HUES6 (cell line): ENCODE data around the gene TMEM79.

Experiments
- H3K27ac ChIP-seq: 2 replicates; pipeline ENCODE4 v1.7.0; 2013; ENCODE audit warnings: low read depth, mild to moderate bottlenecking, low read length, inconsistent platforms
- H3K27me3 ChIP-seq: 2 replicates; pipeline ENCODE4 v1.6.1; 2013; ENCODE audit warnings: low read length; ENCODE audit not compliant: control insufficient read depth, insufficient read depth
- H3K36me3 ChIP-seq: 2 replicates; pipeline ENCODE4 v1.6.1; 2013; ENCODE audit warnings: low read length; ENCODE audit not compliant: control insufficient read depth, insufficient read depth
- H3K4me1 ChIP-seq: 2 replicates; pipeline ENCODE4 v1.6.1; 2013; ENCODE audit warnings: low read length; ENCODE audit not compliant: control insufficient read depth, insufficient read depth
- H3K4me3 ChIP-seq: 2 replicates; pipeline ENCODE4 v1.5.1; 2013; ENCODE audit warnings: low read depth, low read length
- H3K9ac ChIP-seq: one replicate; pipeline ENCODE4 v1.6.1; 2013; ENCODE audit warnings: mild to moderate bottlenecking, low read length
- H3K9me3 ChIP-seq: 2 replicates; pipeline ENCODE4 v1.6.1; 2013; ENCODE audit warnings: low read depth, low read length; ENCODE audit not compliant: control insufficient read depth, insufficient read depth

Gene TMEM79

DNA sequence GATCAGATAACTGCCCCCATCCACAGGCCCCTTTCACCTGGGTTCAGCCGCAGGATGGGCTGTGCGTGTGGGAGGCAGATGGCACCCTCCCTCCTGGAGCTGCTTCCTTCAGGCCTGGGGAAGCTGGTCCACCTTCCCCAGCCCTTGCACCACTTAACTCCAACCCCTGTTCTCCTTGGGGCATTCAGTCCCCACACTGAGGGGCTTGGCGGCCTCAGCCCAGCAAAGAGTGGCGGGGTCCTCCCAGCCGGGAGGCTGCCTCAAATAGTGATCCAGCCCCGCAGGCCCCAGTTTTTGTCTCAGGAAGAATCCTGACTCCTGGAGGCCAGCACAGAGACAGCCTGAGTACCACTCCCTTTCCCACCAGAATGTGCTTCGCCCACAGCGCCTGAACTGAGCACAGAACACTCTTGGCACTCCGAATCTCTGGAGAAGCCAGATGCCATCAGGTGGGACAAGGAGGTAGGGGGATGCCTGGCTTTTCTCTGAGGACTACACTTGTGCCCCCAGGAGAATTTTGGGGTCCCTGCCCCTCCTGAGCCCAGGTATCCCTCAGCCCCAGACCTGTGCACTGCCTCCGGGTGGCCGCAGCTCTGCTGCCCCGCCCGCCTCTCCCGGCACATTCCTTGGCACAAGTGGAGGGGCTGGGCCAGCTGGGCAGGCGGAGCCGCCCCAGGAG is 37.2 kb upstream of the TMEM79 start:
- H3K9ac ChIP-seq = no peak overlapping the region
- H3K27ac ChIP-seq = no peak overlapping the region
- no peak overlapping the region for H3K4me3 ChIP-seq
- H3K9me3 ChIP-seq = no peaks in the 10 kb centered on the region
- H3K27me3 ChIP-seq = no peaks in the 10 kb centered on the region
- peaks cover 39% of the 10 kb centered on the region for H3K36me3 ChIP-seq
- H3K4me1 ChIP-seq = peaks cover 19% of the 10 kb centered on the region

DNA sequence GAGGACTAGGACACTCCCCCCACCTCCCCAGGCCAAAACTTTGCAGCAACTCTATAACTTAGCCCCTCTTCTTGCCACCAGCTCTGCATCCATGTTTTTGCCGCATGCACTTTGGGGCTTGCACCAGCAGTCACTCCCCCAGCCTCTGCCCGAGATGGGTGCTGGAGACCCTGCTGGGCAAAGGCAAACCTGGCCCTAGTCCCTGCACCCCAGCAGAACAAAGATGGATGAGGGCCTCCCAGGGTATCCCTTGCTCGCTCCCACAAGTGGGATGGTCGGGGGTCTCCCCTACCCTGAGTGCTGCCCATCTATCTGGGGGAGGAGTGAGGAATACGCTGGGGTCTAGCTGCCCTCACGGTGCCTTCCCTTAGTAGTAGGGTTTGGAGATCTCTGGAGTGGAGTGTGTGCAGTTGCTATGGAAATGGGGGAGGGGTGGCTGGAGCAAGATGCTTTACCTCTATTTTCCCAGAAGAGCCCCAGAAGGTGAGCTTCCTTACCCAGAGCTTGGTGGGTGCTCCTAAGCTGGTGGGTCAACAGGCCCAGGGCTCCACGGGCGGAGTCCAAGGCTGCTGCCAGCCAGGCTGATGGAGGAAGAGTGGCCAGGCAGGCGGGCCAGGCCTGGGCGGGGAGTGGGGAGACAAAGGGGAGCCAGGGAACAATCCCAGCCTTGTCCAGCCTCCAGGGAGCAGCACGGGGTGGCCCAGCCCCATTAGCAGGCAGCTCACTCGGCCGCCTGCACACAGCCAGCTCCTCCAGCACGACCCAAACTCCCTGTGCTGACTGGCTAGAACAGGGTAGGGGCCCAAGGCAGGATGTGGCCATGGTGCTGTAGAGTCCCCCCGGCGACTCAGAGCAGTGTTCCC is 36.4 kb upstream of the TMEM79 start, which contains the start of gene PAQR6:
TSS of gene PAQR6 (minus strand) at position 597 of the 863 bp plus-strand sequence. CDS start 1,325 bp downstream, outside the sequence.
- Histone ChIP-seq H3K4me1 (peaks cover 19% of the 10 kb centered on the region), H3K4me3 (no peak within 1 kb of the TSS), H3K9me3 (no peaks in the 10 kb centered on the region), H3K36me3 (peaks cover 44% of the 10 kb centered on the region), H3K9ac (no peak within 1 kb of the TSS), H3K27me3 (no peaks in the 10 kb centered on the region), H3K27ac (no peak within 1 kb of the TSS)

DNA sequence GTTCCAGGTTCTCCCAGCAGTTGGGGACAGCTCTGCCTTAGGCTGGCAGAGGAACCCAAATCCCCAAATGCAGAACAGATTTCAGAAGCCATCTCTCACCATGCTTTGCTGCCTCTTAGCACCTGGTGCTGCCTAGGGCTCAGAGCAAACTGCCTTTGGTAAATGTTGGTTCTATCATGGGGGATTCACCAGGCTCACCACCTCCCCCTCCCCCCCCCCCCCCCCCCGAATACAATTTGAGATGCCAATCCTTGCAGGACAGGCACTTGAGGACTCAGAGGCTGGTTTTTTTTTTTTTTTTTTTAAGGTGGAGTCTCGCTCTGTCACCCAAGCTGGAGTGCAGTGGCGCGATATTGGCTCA is 35.8 kb upstream of the TMEM79 start:
- Histone ChIP-seq H3K4me1 (peaks cover 19% of the 10 kb centered on the region), H3K27me3 (no peaks in the 10 kb centered on the region), H3K9me3 (no peaks in the 10 kb centered on the region), H3K36me3 (peaks cover 49% of the 10 kb centered on the region), H3K4me3 (no peak overlapping the region), H3K9ac (no peak overlapping the region), H3K27ac (no peak overlapping the region)

DNA sequence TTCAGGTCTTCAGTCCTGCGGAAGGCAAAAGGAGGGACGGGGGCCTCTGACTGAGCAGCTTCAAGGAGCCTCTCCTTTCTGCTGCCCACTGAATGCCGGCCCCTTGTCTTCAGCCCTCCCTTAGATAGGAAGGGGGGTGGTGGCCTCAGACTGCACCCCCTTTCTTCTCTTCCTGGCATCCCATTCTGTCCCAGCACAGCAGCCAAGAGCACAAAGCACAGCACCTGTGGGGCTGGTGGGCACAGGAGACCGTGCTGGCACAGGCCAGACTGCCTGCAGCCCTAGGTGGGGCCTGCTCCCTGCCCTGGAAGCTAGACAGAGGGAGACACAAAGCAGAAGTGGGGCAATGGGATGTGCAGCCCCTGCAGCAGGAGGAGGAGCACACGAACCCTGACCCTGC is 34.5 kb upstream of the TMEM79 start:
- Histone ChIP-seq H3K36me3 (peaks cover 56% of the 10 kb centered on the region), H3K27me3 (no peaks in the 10 kb centered on the region), H3K9me3 (no peaks in the 10 kb centered on the region), H3K27ac (no peak overlapping the region), H3K4me1 (peaks cover 19% of the 10 kb centered on the region), H3K4me3 (no peak overlapping the region), H3K9ac (no peak overlapping the region)

DNA sequence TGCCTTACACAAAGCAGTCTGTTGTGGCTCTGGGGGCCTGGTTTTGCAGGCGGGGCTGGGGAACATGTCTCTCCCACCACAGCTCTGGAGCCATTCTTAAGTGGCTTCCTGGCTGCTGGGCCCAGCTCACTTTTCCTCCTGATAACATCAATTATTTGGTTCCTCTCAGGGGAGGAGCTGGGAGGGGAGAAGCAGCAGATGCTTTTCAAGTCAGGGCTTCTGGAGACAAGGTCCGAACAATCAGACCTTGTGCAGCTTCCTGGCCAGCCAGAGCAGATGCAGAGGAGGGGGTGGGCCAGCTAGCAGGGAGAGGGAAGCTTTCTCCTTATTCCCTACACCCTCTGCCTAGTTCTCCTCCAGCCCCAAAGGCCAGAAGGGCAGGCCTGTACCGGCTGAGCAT is 32.6 kb upstream of the TMEM79 start:
- H3K9me3 ChIP-seq = no peaks in the 10 kb centered on the region
- H3K36me3 ChIP-seq = peaks cover 66% of the 10 kb centered on the region
- H3K27me3 ChIP-seq = no peaks in the 10 kb centered on the region
- H3K9ac ChIP-seq = no peak overlapping the region
- peaks cover 17% of the 10 kb centered on the region for H3K4me1 ChIP-seq
- no peak overlapping the region for H3K4me3 ChIP-seq
- H3K27ac ChIP-seq = no peak overlapping the region

DNA sequence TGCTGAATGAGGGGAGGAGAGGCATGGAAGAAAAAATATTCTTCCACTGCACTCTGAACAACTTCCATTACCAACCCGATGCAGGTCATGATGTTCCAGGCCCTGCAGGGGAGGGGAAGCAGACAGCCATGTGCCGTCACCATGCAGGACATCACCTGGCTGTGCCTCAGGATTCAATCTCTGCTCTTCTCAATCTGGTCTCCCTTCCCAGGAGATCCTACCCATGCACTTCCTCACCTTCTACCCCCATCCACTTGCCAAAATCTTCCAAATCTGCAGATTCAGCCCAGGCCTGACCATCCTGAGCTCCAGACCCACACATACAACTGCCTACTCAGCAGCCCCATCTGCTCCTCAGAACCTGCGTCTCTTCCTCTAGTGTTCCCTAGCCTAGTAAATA is 30.5 kb upstream of the TMEM79 start:
- Histone ChIP-seq H3K27me3 (no peaks in the 10 kb centered on the region), H3K27ac (no peak overlapping the region), H3K9ac (no peak overlapping the region), H3K36me3 (peaks cover 87% of the 10 kb centered on the region), H3K4me3 (no peak overlapping the region), H3K4me1 (no peaks in the 10 kb centered on the region), H3K9me3 (no peaks in the 10 kb centered on the region)

DNA sequence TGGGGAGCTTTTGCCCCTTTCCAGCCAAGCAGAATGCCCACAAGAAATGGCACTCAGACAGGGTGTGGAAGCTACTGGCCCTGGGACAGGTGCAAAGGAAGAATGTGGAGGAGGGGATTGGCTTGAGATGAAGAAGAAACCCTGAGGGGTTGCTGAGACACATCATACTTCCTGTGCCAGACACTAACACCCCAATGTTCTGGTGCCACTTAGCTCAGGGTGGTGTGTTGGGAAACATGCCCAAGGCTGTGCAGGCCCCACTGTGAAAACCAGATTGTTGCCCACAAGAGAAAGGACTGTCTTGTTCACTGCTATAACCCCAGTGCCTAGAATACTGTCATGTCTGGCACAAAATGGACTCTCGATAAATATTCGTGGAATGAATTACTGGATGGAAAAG is 26.4 kb upstream of the TMEM79 start:
- H3K9ac ChIP-seq = no peak overlapping the region
- H3K4me3 ChIP-seq = no peak overlapping the region
- no peak overlapping the region for H3K27ac ChIP-seq
- H3K9me3 ChIP-seq = no peaks in the 10 kb centered on the region
- peaks cover 85% of the 10 kb centered on the region for H3K36me3 ChIP-seq
- H3K27me3 ChIP-seq = no peaks in the 10 kb centered on the region
- no peaks in the 10 kb centered on the region for H3K4me1 ChIP-seq

DNA sequence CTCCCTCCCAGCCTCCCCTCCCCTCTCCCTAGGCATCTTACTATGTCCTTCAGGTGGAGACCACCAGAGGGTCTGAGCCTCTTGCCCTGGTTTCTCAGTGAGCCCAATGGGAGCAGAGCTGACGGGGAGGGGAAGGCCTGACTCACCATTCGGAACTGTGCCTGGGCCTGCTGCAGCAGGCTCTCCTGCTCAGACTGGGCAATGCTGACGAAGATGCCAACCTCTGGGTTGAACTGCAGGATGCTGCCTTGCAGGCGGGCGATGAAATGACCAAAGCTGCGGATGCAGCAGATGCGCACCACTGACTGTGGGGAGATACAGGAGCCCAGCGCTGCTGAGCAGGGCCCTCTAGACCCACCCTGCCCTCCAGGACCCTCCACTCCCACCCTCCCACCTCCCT is 25.3 kb upstream of the TMEM79 start:
- Histone ChIP-seq H3K4me1 (no peaks in the 10 kb centered on the region), H3K9ac (no peak overlapping the region), H3K36me3 (peaks cover 85% of the 10 kb centered on the region), H3K27ac (no peak overlapping the region), H3K9me3 (no peaks in the 10 kb centered on the region), H3K27me3 (no peaks in the 10 kb centered on the region), H3K4me3 (no peak overlapping the region)

DNA sequence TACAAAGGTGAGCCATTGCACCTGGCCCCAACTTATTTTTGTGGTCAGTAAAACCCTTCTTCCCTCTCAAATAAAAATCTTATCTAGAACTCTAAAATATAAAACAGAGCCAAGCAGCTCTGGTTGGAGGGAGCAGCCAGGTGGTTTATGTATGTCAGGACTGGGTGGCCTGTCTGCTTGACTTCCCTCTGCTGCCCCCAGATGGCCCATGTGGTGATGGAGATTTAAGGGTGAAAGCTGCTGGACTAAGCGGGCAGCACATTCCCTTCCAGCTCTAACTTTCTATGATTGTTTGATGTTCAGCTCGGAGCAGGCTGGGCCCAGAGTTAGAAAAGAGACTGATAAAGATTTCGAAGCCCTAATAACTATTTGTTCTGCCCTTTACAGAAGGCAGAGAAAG is 24.3 kb upstream of the TMEM79 start:
- Histone ChIP-seq H3K9ac (no peak overlapping the region), H3K9me3 (no peaks in the 10 kb centered on the region), H3K27me3 (no peaks in the 10 kb centered on the region), H3K36me3 (peaks cover 89% of the 10 kb centered on the region), H3K4me1 (no peaks in the 10 kb centered on the region), H3K4me3 (no peak overlapping the region), H3K27ac (no peak overlapping the region)

DNA sequence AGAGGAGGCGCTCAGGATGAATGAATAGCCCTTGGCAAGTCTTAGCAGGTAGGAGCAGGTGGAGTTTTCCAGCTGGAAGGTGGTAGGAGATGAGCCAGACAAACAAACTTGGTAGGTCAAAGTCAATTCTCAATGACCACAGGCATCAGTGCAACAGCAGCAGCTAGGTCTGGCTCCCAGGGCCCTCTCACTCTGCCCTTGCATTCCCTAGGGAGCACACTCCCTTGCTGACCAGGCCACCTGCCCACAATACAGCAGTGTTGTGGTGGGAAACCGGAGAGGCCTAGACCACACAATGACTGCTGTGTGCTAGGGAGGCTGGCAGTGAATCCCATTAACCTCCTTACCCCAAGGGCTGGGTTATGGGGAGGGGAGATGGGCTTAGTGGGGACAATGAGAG is 23.2 kb upstream of the TMEM79 start:
- H3K9me3 ChIP-seq = no peaks in the 10 kb centered on the region
- peaks cover 95% of the 10 kb centered on the region for H3K36me3 ChIP-seq
- H3K4me1 ChIP-seq = no peaks in the 10 kb centered on the region
- H3K4me3 ChIP-seq = no peak overlapping the region
- H3K27me3 ChIP-seq = no peaks in the 10 kb centered on the region
- no peak overlapping the region for H3K9ac ChIP-seq
- no peak overlapping the region for H3K27ac ChIP-seq

DNA sequence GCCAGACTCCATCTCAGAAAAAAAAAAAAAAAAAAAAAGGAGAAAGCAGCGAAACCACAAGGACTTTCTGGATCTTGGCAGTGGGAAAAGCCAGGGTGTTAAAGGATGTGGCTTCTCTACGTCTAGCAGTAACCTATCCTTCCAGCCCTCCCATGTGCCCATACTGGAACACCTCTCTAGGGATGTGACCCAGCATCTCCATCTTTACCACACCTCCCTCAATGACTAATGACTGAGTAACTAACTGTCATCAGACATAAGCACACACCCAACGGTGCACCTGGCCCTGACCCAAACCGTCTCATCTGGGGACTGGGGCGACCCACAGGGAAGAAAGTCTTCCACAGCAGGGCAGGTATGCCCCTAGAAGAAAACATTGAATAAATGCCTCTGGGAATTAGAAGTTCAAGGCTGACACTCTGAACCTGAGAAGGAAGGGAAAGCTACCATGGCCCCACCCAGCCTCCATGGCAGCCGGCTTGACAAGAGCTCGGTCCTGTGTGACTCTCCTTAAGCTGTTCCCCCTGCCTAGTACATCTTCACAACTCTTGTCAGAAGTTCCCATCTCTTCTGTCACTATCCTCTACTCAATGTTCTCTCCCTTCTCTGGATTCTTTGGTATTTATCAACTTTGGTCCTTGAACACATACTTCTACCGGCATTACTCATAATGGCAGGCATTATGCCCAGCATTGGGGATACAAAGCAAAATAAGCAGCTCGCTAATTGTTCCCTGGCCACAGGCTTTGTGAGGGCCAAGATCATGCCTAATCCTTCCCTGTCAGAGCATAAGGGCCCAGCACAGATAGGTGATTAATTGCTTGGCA is 21.5 kb upstream of the TMEM79 start:
- H3K27me3 ChIP-seq = no peaks in the 10 kb centered on the region
- H3K9me3 ChIP-seq = no peaks in the 10 kb centered on the region
- H3K4me3 ChIP-seq = no peak overlapping the region
- H3K4me1 ChIP-seq = no peaks in the 10 kb centered on the region
- H3K36me3 ChIP-seq = peaks cover 95% of the 10 kb centered on the region
- H3K9ac ChIP-seq = no peak overlapping the region
- no peak overlapping the region for H3K27ac ChIP-seq
